SHP77 treated with DMSO at 0.1 percent for 48 hours (cell line): ENCODE results near the gene PGM3.

Experiments used
- DNase-seq: peaks from one replicate; lab custom pipeline; 2025; lab: John Stamatoyannopoulos, UW

Gene PGM3

DNA sequence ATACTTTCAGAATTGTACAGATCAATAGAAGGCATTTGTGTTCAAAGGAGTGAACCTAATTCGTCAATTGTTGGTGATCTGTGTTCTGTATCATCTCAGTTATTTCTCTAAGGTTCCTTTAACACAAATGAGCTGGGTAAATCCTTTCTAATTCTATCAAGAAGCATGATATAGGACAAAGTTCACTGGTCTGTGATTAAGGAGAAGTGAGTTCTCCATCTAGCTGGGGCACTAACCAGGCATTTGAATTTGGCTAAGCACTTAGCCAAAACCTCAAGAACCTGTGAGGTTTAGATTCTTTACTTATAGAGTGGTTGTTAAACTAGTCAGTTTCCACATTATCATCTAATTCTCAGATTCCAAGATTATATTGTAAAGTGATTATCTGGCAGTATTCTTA is 75.3 kb downstream of the PGM3 start:
- no peak for DNase-seq
